NCI-H510A treated with DMSO at 0.1 percent for 48 hours (cell line): ENCODE data around the gene PSG2.
"Not testable (repeated sequence)": the region's sequence is repeated elsewhere in the genome, so short reads cannot be mapped to it uniquely, and the experiment has no call there.

ENCODE experiments used
- DNase-seq: peaks from one replicate; lab custom pipeline; 2025; lab: John Stamatoyannopoulos, UW

PSG2 gene

GRCh38 chr19:43082601-43083000 lies at the start of gene PSG2:
Gene PSG2, minus strand, starts transcription at chr19:43082701. Its CDS starts 132 bp downstream, at chr19:43082569.
- DNase-seq, result not testable (repeated sequence)

- DNase-seq, result not testable (repeated sequence)
Measured at GRCh38 chr19:43131281-43131842, 48.9 kb upstream of the PSG2 start.

DNA sequence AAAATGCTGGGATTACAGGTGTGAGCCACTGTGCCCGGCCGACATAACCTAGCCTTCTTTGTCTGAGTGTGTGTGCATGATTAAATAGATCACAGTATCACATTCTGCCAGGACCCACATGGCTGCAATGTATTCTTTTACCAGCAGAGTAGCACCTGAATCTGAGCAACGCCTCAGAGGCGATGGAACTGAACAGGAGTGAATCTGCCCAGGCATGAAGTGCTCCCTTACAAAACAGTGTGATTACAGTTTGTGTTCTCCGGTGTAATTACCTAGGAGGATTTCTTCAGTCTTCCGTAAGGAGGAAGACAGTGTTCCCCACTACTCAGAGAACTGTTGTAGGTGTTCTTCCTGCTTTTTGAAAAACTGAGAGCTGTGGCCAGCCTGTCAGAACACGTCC lies 46.7 kb upstream of the PSG2 start:
- DNase-seq, result not testable (repeated sequence)

GRCh38 chr19:43127336-43127735 lies 44.8 kb upstream of the PSG2 start:
- DNase-seq, result not testable (repeated sequence)

GRCh38 chr19:43126720-43127119 lies 44.2 kb upstream of the PSG2 start:
- no peak for DNase-seq

DNA sequence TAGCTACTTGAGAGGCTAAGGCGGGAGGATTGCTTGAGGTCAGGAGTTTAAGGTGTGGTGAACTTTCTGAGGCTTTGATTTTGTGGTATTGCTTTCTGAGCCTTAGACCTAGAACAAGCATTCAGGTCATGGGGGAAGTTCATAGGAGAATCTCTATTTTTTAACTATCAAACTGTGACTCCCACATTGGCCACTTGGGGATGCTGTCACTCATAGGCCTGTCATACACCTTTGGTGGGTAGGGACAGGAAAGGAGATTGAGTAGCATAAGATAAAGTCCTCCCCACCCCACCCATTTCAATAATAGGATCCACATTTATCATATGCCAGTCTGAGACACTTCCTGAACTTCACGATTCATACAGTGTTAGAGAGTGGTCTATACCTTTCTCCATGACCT lies 41.9 kb upstream of the PSG2 start:
- DNase-seq, result no peak

- not testable (repeated sequence) for DNase-seq
Measured at GRCh38 chr19:43120433-43121026, 38.0 kb upstream of the PSG2 start.

DNA sequence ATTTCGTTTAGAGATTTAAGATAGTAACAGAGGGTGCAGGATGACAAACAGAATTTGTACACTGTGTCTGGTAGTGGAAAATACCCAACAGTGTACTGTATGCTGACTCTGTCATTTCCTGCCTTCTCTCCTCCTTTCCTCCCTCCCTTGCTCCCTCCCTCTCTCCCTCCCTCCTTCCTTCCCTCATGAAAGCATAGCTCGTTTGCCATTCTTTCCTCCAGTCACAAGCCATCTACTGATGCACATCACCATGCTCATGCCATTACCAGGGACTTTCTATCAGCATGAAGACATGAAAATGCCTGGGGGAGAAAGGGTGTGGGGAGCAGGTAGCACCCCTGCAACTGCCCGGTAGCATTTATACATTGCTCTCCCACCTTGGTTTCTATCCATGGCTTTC lies 37.0 kb upstream of the PSG2 start:
- not testable (repeated sequence) for DNase-seq

- not testable (repeated sequence) for DNase-seq
Measured at GRCh38 chr19:43116421-43116820, 33.9 kb upstream of the PSG2 start.

DNA sequence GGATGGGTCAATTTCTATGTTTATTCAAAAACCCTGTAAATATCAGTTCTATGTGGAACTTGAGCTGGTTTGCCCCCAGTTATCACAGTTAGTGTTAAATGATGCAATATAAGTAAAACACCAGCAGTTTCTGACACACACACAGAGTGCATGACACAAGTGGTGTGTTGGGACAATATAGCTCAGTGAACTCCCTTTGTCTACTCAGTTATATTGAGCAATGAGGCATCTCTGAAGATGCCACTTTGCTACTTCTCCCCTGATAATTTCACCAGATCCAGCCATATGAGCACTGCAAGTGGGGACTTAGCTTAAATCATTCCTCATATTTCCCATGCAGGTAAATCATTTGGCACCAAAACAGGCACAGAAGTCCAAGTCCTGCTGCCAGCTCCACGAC lies 33.0 kb upstream of the PSG2 start:
- not testable (repeated sequence) for DNase-seq

DNA sequence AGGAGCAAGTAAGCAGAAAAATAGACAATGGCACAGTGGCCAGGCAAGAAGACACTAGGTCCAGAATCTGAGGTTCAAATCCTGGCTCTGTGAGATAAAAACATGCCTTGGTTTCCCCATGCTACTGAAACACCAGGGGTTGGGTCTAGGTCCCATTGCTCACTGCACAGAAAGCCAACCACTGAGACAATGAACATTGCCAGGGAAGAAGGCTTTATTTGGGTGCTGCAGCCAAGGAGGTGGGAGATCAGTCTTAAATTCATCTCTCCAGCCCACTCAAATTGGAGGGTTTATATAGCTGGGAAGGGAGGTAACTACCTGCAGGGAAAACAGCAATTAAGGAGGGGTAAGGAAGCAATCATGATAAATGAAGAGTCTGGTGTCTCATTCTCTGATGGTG lies 32.6 kb upstream of the PSG2 start:
- DNase-seq, result not testable (repeated sequence)

DNA sequence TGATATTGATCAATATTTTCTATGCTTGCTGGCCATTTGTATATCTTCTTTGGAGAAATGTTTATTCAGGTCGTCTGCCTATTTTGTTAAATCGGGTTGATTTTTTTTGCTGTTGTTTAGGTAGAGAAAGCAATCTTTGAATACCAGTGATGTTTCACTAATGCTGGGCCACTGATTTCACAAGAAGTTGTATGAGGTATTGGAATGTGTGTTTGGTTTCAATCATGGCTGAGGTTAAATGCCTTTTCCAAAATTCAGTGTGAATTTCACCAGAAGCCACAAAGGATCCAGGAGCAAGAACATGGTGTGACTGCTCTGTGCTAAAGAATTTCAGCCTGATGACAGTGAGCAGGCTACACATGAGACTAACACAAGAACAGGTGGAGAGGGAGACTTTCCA lies 32.1 kb upstream of the PSG2 start:
- not testable (repeated sequence) for DNase-seq

- DNase-seq, result not testable (repeated sequence)
Measured at GRCh38 chr19:43107401-43107800, 24.9 kb upstream of the PSG2 start.

DNA sequence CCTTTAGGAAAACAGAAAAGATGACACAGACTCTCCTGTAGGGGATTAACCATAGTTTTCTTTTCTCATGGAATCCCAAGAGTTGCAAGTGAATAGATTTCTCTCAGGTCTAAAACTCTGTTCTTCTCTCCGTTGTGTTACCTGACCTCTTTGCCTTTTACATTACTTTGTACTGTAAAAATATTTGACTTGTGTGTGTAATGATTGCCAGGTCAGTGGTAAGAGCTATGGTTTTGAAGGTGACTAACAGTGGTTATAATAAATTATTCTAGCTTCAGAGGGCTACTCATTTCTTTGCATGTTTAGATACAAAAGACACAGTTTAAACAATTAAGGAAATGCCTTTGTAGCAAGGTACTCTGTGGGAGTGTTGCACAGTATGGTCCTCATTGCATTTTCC lies 23.0 kb upstream of the PSG2 start:
- no peak for DNase-seq

GRCh38 chr19:43104215-43104850 lies 21.8 kb upstream of the PSG2 start:
- not testable (repeated sequence) for DNase-seq

DNA sequence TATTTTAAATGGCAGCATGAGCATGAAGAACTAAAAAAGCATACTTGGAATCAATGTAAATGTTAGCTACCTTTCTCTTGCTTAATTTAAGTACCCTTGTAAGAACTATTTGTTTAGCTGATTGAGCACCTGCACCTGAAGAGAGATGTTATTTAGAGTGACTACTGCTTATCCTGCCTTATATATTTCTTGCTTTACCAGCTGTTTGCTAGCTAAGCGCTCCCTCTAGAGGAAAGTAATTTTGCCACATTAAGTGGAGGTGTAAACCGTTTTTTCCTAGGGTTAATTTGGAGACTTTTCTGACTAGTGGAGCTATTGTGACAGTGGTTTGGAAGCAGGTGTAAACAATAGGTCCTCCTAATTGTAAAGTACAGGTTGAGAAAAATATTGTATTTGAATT lies 19.4 kb upstream of the PSG2 start:
- DNase-seq, result no peak

DNA sequence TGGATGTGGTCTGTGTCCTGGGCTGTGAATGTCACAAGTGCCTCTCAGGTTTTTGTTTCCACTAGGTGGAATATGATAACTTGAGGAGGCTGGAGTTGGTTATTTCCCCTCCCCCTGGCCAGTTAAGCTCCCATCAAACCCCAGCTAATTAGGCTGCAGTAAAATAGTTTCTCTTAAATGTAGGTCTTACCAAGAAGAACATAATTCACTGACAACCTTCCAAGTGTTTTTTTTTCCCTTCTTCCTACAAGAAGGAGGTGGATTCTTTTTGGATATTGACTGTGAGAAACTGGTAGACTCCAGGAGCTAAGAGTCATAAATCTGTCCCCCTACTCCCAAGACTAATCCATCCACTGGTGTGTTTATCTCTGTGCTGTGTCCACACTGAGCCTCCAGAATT lies 15.9 kb upstream of the PSG2 start:
- not testable (repeated sequence) for DNase-seq

DNA sequence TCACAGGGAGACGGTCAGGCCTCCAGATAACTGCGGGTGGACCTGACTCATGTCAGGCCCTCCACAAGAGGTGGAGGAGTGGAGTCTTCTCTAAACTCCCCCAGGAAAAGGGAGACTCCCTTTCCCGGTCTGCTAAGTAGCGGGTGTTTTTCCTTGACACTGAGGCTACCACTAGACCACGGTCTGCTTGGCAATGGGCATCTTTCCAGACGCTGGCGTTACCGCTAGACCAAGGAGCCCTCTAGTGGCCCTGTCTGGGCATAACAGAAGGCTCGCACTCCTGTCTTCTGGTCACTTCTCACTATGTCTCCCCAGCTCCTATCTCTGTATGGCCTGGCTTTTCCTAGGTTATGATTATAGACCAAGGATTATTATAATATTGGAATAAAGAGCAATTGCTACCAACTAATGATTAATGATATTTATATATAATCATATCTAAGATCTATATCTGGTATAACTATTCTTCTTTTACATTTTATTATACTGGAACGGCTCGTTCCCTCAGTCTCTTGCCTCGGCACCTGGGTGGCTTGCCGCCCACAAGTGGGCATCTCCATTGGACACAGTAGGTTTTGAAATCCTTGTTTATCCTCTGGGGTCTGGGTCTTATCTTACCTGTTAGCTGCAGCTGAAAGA lies 5.3 kb upstream of the PSG2 start:
- DNase-seq, result not testable (repeated sequence)

GRCh38 chr19:43085796-43086530 lies 3.5 kb upstream of the PSG2 start:
- DNase-seq, result not testable (repeated sequence)

GRCh38 chr19:43084196-43084832 lies 1.8 kb upstream of the PSG2 start:
- not testable (repeated sequence) for DNase-seq

DNA sequence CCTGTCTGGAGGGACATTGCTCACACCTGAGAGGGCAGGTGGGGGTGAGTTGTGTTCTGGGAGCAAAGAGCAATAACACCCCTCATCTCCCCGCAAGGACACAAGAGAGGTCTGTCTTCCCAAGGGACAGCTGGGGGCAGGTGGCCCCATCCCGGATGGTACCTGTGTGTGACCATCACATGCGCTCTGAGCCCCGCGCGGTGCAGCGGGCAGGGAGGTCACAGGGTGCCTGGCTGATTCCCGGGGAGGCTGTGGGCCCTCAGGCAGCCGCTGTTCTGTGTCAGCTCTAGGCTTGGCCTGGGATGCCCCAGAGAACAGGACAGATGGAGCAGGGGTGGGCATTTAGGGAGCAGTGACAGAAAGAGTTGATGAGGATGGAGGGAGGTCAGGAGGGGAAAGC lies 1.2 kb upstream of the PSG2 start:
- DNase-seq, result not testable (repeated sequence)

DNA sequence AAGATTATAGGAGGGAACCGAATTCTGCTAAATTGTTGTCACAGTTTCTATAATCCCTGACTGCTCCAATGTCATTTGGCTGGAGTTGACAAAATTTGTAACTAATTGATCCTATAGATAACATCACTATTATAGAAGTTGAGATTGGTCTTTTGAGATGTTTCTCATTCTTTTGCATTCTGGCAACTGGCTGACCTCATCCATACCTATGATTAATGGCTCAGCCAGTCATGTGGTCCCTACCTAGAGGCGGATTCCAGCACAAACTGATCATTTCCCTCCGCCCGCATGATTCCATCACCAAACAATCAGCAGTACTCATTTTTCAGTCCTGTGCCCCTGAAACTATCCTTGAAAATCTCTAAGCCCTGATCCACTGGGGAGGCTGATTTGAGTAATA lies 4.2 kb downstream of the PSG2 start:
- no peak for DNase-seq
